ENCODE data around the gene CX3CL1. TPM values are rescaled to one million over a fixed set of nuclear protein-coding genes. Genes with fewer than 3 reads are reported as not detected.

Gene CX3CL1
- total RNA-seq, 4 donors from 2014 or later = 7.1 to 59.7 (median 11.9) TPM

GRCh38 chr16:57383276-57384247, 11.3 kb downstream of the CX3CL1 start:
- TF ChIP-seq, protein P1, sequence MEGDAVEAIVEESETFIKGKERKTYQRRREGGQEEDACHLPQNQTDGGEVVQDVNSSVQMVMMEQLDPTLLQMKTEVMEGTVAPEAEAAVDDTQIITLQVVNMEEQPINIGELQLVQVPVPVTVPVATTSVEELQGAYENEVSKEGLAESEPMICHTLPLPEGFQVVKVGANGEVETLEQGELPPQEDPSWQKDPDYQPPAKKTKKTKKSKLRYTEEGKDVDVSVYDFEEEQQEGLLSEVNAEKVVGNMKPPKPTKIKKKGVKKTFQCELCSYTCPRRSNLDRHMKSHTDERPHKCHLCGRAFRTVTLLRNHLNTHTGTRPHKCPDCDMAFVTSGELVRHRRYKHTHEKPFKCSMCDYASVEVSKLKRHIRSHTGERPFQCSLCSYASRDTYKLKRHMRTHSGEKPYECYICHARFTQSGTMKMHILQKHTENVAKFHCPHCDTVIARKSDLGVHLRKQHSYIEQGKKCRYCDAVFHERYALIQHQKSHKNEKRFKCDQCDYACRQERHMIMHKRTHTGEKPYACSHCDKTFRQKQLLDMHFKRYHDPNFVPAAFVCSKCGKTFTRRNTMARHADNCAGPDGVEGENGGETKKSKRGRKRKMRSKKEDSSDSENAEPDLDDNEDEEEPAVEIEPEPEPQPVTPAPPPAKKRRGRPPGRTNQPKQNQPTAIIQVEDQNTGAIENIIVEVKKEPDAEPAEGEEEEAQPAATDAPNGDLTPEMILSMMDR (IDR thresholded peaks at IDR 0.05) = no peak
- ATAC-seq (ENCODE audit: low FRiP score) (peak; percentile 70), DNase-seq (ENCODE audit: low spot score) (no peak)

GRCh38 chr16:57384248-57385070, 12.2 kb downstream of the CX3CL1 start:
- no peak for DNase-seq (ENCODE audit: low spot score)
- ATAC-seq (ENCODE audit: low FRiP score) = no peak
- TF ChIP-seq, protein P1 (IDR thresholded peaks at IDR 0.05) = no peak

DNA sequence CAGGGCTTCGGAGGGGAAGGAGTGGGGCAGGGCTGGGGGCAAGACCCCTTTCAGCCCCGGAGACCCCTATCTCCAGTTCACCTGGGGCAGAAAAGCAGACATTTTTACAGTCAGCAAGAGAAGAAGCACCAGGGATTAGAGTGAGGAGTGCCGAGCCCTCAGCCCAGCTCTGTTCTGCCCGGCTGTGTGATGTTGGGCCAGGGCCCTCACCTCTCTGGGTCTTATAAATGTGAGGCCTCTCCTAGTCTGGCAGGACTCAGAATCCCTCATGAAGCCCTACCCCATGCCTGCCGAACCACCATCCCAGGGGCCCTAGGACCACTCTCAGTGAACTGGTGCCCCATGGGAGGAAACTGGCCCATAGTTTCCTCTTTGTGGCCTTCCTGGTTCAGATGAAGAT, 12.8 kb downstream of the CX3CL1 start:
- ATAC-seq (ENCODE audit: low FRiP score) = no peak
- TF ChIP-seq, protein P1 (IDR thresholded peaks at IDR 0.05) = no peak
- DNase-seq (ENCODE audit: low spot score) = no peak

DNA sequence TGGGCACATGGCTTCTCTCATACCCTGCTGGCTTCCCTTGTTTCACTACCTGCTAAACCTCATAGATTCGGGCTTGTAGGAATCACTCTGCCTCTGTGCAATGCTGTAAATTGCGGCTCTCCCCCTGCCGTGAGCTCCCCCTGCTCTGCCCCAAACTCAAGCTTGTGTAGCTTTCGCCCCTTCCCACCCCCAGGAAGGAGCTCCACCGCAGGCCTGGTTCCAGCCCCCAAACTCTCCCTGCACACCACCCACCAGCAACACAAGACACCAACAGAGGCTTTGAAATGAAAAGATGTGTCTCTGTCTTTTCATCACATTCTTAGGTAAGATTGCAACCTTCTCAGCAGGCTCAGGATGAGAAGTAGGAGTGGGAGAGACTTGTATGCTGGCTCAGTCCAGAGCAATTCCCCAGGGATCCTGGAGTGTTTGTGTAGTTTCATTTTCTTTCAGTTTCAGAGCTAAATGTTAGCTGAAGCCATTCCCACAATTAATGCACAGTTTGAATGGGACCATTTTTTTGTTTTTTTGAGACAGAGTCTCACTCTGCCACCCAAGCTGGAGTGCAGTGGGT, 14.2 kb downstream of the CX3CL1 start:
- TF ChIP-seq, protein P1 (IDR thresholded peaks at IDR 0.05) = no peak
- DNase-seq (ENCODE audit: low spot score) = no peak

GRCh38 chr16:57387598-57388354, 15.5 kb downstream of the CX3CL1 start:
- TF ChIP-seq, protein P1 (IDR thresholded peaks at IDR 0.05) = no peak
- ATAC-seq (ENCODE audit: low FRiP score) = no peak
- no peak for DNase-seq (ENCODE audit: low spot score)

More for the DNA sequence above, 14.2 kb downstream of the CX3CL1 start:
- no peak for ATAC-seq (ENCODE audit: low FRiP score)

- DNase-seq (ENCODE audit: low spot score) (no peak), ATAC-seq (ENCODE audit: low FRiP score) (no peak)
- TF ChIP-seq, protein P1 (IDR thresholded peaks at IDR 0.05) = no peak
Observed at GRCh38 chr16:57388359-57389086, 16.2 kb downstream of the CX3CL1 start.

Data from omental fat pad (tissue), 4 donors.